DOHH2 (cell line): ENCODE data around the gene FZD10.

ENCODE experiments used
- H3F3A ChIP-seq: fragments of 200-600 bp; sonication (generic), shearing (Covaris generic); 2 replicates; pipeline ENCODE4 v1.6.0; 2016; ENCODE audit warnings: antibody characterized with exemption, mild to moderate bottlenecking; ENCODE audit not compliant: control insufficient read depth, insufficient read depth
- H3K27ac ChIP-seq: fragments of 200-600 bp; sonication (generic); 2 replicates; pipeline ENCODE4 v1.5.1; 2014; ENCODE audit warnings: low read depth, mild to moderate bottlenecking, low read length, moderate library complexity
- H3K27me3 ChIP-seq: fragments of 200-600 bp; sonication (generic); 2 replicates; pipeline ENCODE4 v1.6.1; 2014; ENCODE audit warnings: mild to moderate bottlenecking, low read length, mixed read lengths; ENCODE audit not compliant: control insufficient read depth
- H3K36me3 ChIP-seq: fragments of 200-600 bp; sonication (generic); 2 replicates; pipeline ENCODE4 v1.6.1; 2014; ENCODE audit warnings: mild to moderate bottlenecking, low read length, moderate library complexity, mixed read lengths; ENCODE audit not compliant: control insufficient read depth
- H3K4me1 ChIP-seq: fragments of 200-600 bp; sonication (generic); 2 replicates; pipeline ENCODE4 v1.6.1; 2014; ENCODE audit warnings: mild to moderate bottlenecking, low read length, mixed read lengths; ENCODE audit not compliant: control insufficient read depth
- H3K4me2 ChIP-seq: fragments of 200-600 bp; sonication (generic); 2 replicates; pipeline ENCODE4 v1.6.0; 2014; ENCODE audit warnings: mild to moderate bottlenecking, low read length, moderate library complexity
- H3K4me3 ChIP-seq: fragments of 200-600 bp; sonication (generic); 2 replicates; pipeline ENCODE4 v1.5.1; 2014; ENCODE audit warnings: mild to moderate bottlenecking, low read length, mixed read lengths
- H3K79me2 ChIP-seq: fragments of 200-600 bp; sonication (generic); 2 replicates; pipeline ENCODE4 v1.6.1; 2014; ENCODE audit warnings: mild to moderate bottlenecking, low read length, mixed read lengths; ENCODE audit not compliant: control insufficient read depth
- H3K9me2 ChIP-seq: fragments of 200-600 bp; sonication (generic); replicated peaks from 2 replicates; pipeline ENCODE4 v1.6.1; 2014; ENCODE audit warnings: mild to moderate bottlenecking, low read length, mixed read lengths; ENCODE audit not compliant: control insufficient read depth
- H3K9me3 ChIP-seq: fragments of 200-600 bp; sonication (generic); 2 replicates; pipeline ENCODE4 v1.6.1; 2014; ENCODE audit warnings: antibody characterized with exemption, low read length, mixed read lengths; ENCODE audit not compliant: control insufficient read depth, insufficient read depth
- H4K20me1 ChIP-seq: fragments of 200-600 bp; sonication (generic); 2 replicates; pipeline ENCODE4 v1.6.0; 2014; ENCODE audit warnings: low read depth, mild to moderate bottlenecking, antibody characterized with exemption, low read length, moderate library complexity; ENCODE audit not compliant: control insufficient read depth, insufficient read depth
- EZH2phosphoT487 ChIP-seq: fragments of 200-600 bp; sonication (generic); IDR thresholded peaks from 2 replicates; pipeline ENCODE4 v1.6.1; 2017; ENCODE audit warnings: borderline replicate concordance, mild to moderate bottlenecking, antibody characterized with exemption, low read length, moderate library complexity, mixed read lengths
- TF ChIP-seq, protein P1 (sequence below): fragments of 200-600 bp; sonication (generic); IDR thresholded peaks from one replicate; pipeline ENCODE4 v1.5.1; 2014; ENCODE audit warnings: antibody characterized with exemption, mild to moderate bottlenecking, low read depth, low read length; ENCODE audit not compliant: poor library complexity, severe bottlenecking

Gene FZD10

DNA sequence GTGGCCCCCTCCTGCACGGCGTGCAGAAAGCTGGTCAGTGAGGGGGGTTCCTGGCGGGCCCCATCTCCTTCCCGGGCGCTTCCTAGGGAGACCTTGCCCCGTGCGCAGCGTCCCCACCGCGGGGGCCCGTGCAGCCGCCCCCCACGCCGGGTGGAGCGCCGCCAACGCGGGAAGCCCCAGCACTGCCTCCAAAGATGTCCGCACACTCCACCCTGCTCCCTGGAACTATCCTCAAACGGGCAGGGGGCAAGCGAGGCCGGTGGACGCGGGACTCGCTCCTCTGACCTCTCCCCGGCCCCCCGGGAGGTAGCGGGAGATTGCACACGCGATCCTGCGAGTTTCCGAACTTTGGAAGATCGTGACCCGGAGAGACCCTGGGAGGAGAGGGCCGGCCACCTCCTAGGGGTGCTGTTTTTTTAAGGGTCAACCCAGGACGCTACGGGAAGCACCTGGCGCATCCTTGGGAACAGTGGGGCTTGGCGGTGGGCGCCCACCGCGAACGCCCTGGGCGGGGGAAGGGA is 1.5 kb upstream of the FZD10 start:
- TF ChIP-seq, protein P1, sequence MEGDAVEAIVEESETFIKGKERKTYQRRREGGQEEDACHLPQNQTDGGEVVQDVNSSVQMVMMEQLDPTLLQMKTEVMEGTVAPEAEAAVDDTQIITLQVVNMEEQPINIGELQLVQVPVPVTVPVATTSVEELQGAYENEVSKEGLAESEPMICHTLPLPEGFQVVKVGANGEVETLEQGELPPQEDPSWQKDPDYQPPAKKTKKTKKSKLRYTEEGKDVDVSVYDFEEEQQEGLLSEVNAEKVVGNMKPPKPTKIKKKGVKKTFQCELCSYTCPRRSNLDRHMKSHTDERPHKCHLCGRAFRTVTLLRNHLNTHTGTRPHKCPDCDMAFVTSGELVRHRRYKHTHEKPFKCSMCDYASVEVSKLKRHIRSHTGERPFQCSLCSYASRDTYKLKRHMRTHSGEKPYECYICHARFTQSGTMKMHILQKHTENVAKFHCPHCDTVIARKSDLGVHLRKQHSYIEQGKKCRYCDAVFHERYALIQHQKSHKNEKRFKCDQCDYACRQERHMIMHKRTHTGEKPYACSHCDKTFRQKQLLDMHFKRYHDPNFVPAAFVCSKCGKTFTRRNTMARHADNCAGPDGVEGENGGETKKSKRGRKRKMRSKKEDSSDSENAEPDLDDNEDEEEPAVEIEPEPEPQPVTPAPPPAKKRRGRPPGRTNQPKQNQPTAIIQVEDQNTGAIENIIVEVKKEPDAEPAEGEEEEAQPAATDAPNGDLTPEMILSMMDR, result no peak
- TF ChIP-seq EZH2phosphoT487, result no peak
- peaks cover 5% of the 10 kb centered on the region for H3K9me3 ChIP-seq
- no peaks in the 10 kb centered on the region for H3K4me1 ChIP-seq
- no peak overlapping the region for H3K27ac ChIP-seq
- no peak overlapping the region for H3K4me2 ChIP-seq
- H3F3A ChIP-seq, result no peaks in the 10 kb centered on the region
- H3K27me3 ChIP-seq, result no peaks in the 10 kb centered on the region
- H3K79me2 ChIP-seq, result no peaks in the 10 kb centered on the region
- no peaks in the 10 kb centered on the region for H3K9me2 ChIP-seq
- no peaks in the 10 kb centered on the region for H4K20me1 ChIP-seq
- H3K36me3 ChIP-seq, result no peaks in the 10 kb centered on the region
- H3K4me3 ChIP-seq, result no peak overlapping the region

DNA sequence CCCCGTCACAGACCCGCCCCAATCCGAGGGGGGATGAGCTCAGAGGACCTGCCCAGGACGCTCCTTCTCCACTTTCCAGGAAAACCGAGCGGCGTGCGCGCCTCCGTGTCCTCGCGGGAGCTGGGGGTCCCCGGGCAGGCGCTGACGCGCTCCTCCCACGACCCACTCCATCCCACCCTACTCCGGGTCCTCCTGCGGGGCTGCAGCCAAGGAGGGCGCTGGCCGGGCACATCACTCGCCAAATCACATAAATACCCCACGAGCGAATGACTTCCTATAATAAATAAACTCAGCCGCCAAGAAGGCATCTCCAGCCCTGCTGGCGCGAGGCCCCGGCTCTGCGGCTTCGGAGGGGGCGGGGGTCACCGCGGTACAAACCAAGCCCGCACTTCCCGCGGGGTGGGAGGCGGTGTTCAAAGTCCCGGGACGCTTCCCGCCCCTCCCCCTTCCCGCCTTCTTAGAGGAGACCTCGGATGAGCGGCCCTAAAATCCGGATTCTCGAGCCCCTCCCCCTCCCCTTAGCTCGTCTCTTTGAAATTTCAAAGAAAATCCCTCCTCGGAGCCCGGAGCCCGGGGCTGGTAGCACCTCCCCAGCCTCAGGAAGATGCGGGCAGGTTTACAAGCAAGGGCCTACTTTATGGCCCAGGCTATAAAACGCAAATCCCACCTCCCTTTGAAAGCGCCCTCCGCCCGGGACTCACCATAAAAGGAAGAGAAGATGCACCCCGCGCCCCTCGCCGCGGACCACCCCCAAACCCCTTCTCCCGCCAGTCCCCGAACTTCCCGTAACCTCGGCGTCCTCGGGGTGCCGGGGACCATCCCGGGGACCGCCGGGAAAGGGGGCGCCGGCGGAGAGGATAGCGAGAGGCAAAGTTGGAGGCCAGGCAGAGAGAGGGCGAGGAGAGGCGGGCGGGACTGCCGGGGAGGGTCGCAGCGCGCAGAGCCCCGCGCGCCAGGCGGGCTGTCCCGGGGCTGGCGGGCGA is 712 bp upstream of the FZD10 start:
- H3K27ac ChIP-seq, result no peak overlapping the region
- no peaks in the 10 kb centered on the region for H3K27me3 ChIP-seq
- H3K4me1 ChIP-seq, result no peaks in the 10 kb centered on the region
- TF ChIP-seq EZH2phosphoT487, result no peak
- TF ChIP-seq, protein P1, result no peak
- no peaks in the 10 kb centered on the region for H3K79me2 ChIP-seq
- H3K4me2 ChIP-seq, result no peak overlapping the region
- no peaks in the 10 kb centered on the region for H3K9me2 ChIP-seq
- peaks cover 5% of the 10 kb centered on the region for H3K9me3 ChIP-seq
- H3F3A ChIP-seq, result no peaks in the 10 kb centered on the region
- H3K4me3 ChIP-seq, result no peak overlapping the region
- H4K20me1 ChIP-seq, result no peaks in the 10 kb centered on the region
- no peaks in the 10 kb centered on the region for H3K36me3 ChIP-seq

DNA sequence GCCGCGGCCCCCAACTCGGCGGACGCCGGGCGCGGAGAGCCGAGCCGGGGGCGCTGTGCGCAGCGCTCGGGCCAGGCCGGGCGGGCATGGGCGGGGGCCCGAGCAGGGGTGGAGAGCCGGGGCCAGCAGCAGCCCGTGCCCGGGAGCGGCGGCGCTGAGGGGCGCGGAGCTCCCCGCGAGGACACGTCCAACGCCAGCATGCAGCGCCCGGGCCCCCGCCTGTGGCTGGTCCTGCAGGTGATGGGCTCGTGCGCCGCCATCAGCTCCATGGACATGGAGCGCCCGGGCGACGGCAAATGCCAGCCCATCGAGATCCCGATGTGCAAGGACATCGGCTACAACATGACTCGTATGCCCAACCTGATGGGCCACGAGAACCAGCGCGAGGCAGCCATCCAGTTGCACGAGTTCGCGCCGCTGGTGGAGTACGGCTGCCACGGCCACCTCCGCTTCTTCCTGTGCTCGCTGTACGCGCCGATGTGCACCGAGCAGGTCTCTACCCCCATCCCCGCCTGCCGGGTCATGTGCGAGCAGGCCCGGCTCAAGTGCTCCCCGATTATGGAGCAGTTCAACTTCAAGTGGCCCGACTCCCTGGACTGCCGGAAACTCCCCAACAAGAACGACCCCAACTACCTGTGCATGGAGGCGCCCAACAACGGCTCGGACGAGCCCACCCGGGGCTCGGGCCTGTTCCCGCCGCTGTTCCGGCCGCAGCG is 639 bp downstream of the FZD10 start:
- Histone ChIP-seq H3K4me1 (no peaks in the 10 kb centered on the region), H3K36me3 (no peaks in the 10 kb centered on the region), H3F3A (no peaks in the 10 kb centered on the region), H3K27ac (no peak overlapping the region), H3K9me2 (no peaks in the 10 kb centered on the region), H3K4me2 (no peak overlapping the region), H3K27me3 (no peaks in the 10 kb centered on the region), H3K9me3 (peaks cover 5% of the 10 kb centered on the region), H4K20me1 (no peaks in the 10 kb centered on the region), H3K4me3 (no peak overlapping the region), H3K79me2 (no peaks in the 10 kb centered on the region)
- TF ChIP-seq, protein P1, result no peak
- TF ChIP-seq EZH2phosphoT487, result no peak
